ENCODE measurements around the gene ASPG. TPM values are rescaled to one million over a fixed set of nuclear protein-coding genes. Genes with fewer than 3 reads are reported as not detected.

Gene ASPG
- total and polyA plus RNA-seq, 2 of the 13 experiments (the other 11 are each of a cell fraction or from before 2014, with no cell fraction given), result not detected

DNA sequence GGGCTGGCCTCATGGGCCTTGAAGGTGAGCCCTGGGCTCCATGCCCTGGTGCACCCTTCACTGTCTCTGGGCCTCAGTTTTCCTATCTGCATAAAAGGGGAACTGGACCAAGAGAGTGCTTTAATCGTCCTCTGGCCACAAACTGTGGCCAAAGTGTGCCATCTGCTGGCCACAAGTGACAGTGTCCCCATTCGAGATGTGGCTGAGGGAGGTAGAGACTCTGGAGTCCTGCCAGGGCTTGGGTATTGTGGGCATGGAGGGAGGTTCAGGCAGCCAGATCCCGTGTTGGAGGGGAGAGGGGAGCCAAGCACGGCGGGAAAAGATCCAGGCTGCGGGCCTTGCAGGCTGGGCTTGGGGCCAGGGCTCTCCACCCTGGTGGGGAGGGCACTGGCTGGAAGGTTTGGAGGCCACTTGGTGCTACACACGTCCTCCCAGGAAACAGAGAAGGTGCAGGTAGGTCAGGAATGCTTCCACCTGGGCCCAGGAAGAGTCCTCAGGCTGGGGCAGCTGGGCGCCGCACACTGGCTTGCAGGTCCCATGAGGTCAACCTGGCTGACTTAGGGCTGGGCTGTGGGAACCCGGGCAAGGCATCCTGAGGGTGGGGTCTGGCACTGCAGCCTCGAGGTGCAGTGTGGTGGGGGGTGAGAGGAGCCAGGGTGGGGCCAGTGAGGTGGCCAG is 45.6 kb downstream of the ASPG start (continued):
- TF ChIP-seq RBM39 (IDR thresholded peaks at IDR 0.05; ENCODE audit: low read depth, low read length, poor library complexity, severe bottlenecking), result no peak

DNA sequence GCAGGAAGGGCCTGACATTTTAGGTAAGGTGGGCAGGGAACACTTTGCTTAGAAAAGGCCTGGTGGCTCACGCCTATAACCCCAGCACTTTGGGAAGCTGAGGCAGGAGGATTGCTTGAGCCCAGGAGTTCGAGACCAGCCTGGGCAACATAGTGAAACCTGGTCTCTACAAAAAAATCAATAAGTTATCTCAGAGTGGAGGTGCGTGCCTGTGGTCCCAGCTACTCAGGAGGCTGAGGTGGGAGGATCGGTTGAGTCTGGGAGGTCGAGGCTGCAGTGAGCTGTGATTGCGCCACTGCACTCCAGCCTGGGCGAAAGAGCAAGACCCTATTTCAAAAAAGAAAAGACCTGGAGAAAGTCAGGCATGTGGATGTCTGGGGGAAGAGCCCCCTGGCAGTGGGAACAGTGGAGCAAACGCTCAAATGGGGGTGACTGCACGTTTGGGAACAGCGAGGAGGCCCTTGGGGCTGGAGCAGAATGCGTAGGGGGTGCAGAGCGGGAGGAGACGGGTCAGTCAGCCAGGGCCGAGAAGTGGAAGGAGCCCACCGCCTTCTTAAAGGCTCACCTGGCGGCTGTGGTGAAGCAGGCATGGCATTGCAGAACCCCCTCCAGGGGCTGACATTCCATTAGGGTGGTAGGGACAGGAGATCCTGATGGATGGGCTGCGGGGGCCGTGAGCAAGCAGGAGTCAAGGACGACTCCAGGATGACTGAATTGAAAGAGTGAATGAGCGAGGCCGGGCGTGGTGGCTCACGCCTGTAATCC is 46.6 kb downstream of the ASPG start:
- WGBS (ENCODE audit: low lambda C conversion rate), result 4% methylated on average over 18 of the region's 23 CpGs
- no peak for FAIRE-seq
- Histone ChIP-seq H3K9ac (ENCODE audit: insufficient read depth, low read depth, low read length) (no peak overlapping the region), H3K36me3 (replicated peaks in 1 of 2; ENCODE audit: control insufficient read depth in 1 of 2, insufficient read depth in 2 of 2, low read length in 2 of 2) (no peaks in the 10 kb centered on the region), H4K20me1 (ENCODE audit: insufficient read depth, low read length) (no peaks in the 10 kb centered on the region), H3K27ac (ENCODE audit: extremely low read length, insufficient read depth, low read length) (no peak overlapping the region), H3K4me3 (replicated peaks in 1 of 3; ENCODE audit: insufficient read depth in 1 of 3, low read depth in 2 of 3, low read length in 3 of 3) (no peak overlapping the region), H2AFZ (ENCODE audit: low read length) (no peak overlapping the region), H3K4me2 (ENCODE audit: low read depth, low read length) (no peak overlapping the region), H3K4me1 (ENCODE audit: insufficient read depth, low read length) (no peaks in the 10 kb centered on the region), H3K9me3 (ENCODE audit: low read length) (peaks cover 16% of the 10 kb centered on the region), H3K27me3 (ENCODE audit: control insufficient read depth in 1 of 2, insufficient read depth in 2 of 2, low read length in 2 of 2) (peaks cover 0 to 21% of the 10 kb centered on the region in 2 experiments; a peak in 4 of 5 replicates), H3K79me2 (ENCODE audit: insufficient read depth, low read length) (no peaks in the 10 kb centered on the region)
- TF ChIP-seq, protein P1, sequence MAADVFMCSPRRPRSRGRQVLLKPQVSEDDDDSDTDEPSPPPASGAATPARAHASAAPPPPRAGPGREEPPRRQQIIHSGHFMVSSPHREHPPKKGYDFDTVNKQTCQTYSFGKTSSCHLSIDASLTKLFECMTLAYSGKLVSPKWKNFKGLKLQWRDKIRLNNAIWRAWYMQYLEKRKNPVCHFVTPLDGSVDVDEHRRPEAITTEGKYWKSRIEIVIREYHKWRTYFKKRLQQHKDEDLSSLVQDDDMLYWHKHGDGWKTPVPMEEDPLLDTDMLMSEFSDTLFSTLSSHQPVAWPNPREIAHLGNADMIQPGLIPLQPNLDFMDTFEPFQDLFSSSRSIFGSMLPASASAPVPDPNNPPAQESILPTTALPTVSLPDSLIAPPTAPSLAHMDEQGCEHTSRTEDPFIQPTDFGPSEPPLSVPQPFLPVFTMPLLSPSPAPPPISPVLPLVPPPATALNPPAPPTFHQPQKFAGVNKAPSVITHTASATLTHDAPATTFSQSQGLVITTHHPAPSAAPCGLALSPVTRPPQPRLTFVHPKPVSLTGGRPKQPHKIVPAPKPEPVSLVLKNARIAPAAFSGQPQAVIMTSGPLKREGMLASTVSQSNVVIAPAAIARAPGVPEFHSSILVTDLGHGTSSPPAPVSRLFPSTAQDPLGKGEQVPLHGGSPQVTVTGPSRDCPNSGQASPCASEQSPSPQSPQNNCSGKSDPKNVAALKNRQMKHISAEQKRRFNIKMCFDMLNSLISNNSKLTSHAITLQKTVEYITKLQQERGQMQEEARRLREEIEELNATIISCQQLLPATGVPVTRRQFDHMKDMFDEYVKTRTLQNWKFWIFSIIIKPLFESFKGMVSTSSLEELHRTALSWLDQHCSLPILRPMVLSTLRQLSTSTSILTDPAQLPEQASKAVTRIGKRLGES (CRISPR knock-in tag; IDR thresholded peaks at IDR 0.05; ENCODE audit: borderline replicate concordance), result no peak
- no peak for TF ChIP-seq ADNP (CRISPR knock-in tag; IDR thresholded peaks at IDR 0.05)
- TF ChIP-seq, protein P2, sequence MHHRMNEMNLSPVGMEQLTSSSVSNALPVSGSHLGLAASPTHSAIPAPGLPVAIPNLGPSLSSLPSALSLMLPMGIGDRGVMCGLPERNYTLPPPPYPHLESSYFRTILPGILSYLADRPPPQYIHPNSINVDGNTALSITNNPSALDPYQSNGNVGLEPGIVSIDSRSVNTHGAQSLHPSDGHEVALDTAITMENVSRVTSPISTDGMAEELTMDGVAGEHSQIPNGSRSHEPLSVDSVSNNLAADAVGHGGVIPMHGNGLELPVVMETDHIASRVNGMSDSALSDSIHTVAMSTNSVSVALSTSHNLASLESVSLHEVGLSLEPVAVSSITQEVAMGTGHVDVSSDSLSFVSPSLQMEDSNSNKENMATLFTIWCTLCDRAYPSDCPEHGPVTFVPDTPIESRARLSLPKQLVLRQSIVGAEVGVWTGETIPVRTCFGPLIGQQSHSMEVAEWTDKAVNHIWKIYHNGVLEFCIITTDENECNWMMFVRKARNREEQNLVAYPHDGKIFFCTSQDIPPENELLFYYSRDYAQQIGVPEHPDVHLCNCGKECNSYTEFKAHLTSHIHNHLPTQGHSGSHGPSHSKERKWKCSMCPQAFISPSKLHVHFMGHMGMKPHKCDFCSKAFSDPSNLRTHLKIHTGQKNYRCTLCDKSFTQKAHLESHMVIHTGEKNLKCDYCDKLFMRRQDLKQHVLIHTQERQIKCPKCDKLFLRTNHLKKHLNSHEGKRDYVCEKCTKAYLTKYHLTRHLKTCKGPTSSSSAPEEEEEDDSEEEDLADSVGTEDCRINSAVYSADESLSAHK (CRISPR knock-in tag; IDR thresholded peaks at IDR 0.05; ENCODE audit: borderline replicate concordance), result no peak
- in situ Hi-C loops (cut with HindIII; ENCODE audit: extremely low pct_ligation_motif_present, low pct_unique_long_range_greater_than_20kb) (loop anchor here (5.0 kb wide), 1 partner anchor 35 kb away; no protein-coding TSS in a partner anchor), intact Hi-C loops (cut with micrococcal nuclease; ENCODE audit: unreplicated experiment) (loop anchor here (1.0 kb wide), 1 partner anchor 54 kb away; no protein-coding TSS in a partner anchor)
- BruUV-seq (replicated peaks), result no TSS peak
- ChIA-PET POLR2A (no interaction called here), CTCF (ENCODE audit: low intra/inter-chr PET ratio, low total read pairs) (interaction anchor here (1.3 kb wide), 1 partner anchor 38 kb away, joined by 6 read pairs; no protein-coding TSS in a partner anchor)
- no peak for ATAC-seq
- DNase-seq (ENCODE audit: low spot score), result no peak

All from HepG2 (cell line).